Measurements from ENCODE around the gene SFMBT2.

- TF ChIP-seq TARDBP (IDR thresholded peaks at IDR 0.05) (no peak), SP1 (IDR thresholded peaks at IDR 0.05) (no peak)
These were observed 94.9 kb downstream of the SFMBT2 start for GRCh38 chr10:7315906-7316305.

All from HEK293T (cell line).